Endothelial cell (in vitro differentiated cells): ENCODE measurements around the gene NR2C2. TPM values are rescaled to one million over a fixed set of nuclear protein-coding genes. Genes with fewer than 3 reads are reported as not detected.

Experiments used
- DNase-seq: peaks from one replicate; pipeline ENCODE4 v3.0.0; 2021; ENCODE audit warnings: low spot score
- H3K27ac Mint-ChIP-seq: one replicate; pipeline ENCODE4 v1.8.0; 2021; ENCODE audit warnings: mixed read lengths, inconsistent platforms; ENCODE audit not compliant: unreplicated experiment
- H3K27me3 Mint-ChIP-seq: one replicate; pipeline ENCODE4 v1.8.0; 2021; ENCODE audit warnings: mild to moderate bottlenecking, moderate library complexity, mixed read lengths, inconsistent platforms; ENCODE audit not compliant: unreplicated experiment
- H3K36me3 Mint-ChIP-seq: one replicate; pipeline ENCODE4 v1.8.0; 2021; ENCODE audit warnings: mild to moderate bottlenecking, low read depth, mixed read lengths, inconsistent platforms; ENCODE audit not compliant: unreplicated experiment
- H3K4me1 Mint-ChIP-seq: one replicate; pipeline ENCODE4 v1.8.0; 2021; ENCODE audit warnings: mild to moderate bottlenecking, mixed read lengths, inconsistent platforms; ENCODE audit not compliant: unreplicated experiment
- H3K4me3 Mint-ChIP-seq: one replicate; pipeline ENCODE4 v1.8.0; 2021; ENCODE audit warnings: mild to moderate bottlenecking, mixed read lengths, inconsistent platforms; ENCODE audit not compliant: unreplicated experiment
- H3K9me3 Mint-ChIP-seq: one replicate; pipeline ENCODE4 v1.8.0; 2021; ENCODE audit warnings: mixed read lengths, inconsistent platforms; ENCODE audit not compliant: unreplicated experiment
- total RNA-seq: library from RNA; stranded (reverse); fragmentation: NEBNext Ultra II Directional; extraction: Animal tissue kit (Norgen Biotek cat#: 25700); gene quantifications from one replicate; pipeline ENCODE4 v1.2.1, GENCODE V29; 2021; ENCODE audit not compliant: unreplicated experiment
- TF ChIP-seq, protein P1 (sequence below): fragments of 200-600 bp; sonication (generic); IDR thresholded peaks from one replicate; pipeline ENCODE4 v1.5.0; 2021; ENCODE audit warnings: antibody characterized with exemption; ENCODE audit not compliant: unreplicated experiment

The NR2C2 gene
- total RNA-seq, 1 donor from 2014 or later = 49.1 TPM

DNA sequence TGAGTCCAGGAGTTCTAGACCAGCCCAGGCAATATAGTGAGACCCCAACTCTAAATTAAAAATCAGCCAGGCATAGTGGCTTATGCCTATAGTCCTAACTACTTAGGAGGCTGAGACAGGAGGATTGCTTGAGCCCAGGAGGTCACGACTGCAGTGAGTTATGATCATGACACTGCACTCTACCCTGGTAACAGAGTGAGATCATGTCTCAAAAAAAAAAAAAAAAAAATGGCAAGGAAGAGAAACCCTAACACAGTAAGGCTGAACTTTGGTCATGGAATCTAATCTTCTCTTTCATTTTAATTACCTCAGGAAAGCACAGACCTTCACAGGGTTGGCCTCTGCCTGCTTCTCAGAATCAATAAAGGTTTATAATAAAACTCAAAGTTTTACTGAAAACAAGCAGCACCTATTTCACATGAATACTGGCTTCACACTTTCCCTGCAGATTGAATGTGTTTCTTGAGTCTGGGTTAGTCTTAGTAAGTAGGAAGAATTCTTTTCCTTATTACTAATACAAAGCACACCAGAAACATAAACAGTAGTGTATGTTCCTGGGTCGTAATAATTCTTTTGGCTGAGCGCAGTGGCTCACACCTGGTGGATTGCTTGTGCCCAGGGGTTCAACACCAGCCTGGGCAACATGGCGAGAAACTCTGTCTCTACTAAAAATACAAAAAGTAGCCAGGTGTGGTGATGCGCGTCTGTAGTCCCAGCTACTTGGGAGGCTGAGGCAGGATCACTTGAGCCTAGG is 11.6 kb upstream of the NR2C2 start:
- H3K4me1 Mint-ChIP-seq = peaks cover 3% of the 10 kb centered on the region
- H3K4me3 Mint-ChIP-seq = no peak overlapping the region
- TF ChIP-seq, protein P1, sequence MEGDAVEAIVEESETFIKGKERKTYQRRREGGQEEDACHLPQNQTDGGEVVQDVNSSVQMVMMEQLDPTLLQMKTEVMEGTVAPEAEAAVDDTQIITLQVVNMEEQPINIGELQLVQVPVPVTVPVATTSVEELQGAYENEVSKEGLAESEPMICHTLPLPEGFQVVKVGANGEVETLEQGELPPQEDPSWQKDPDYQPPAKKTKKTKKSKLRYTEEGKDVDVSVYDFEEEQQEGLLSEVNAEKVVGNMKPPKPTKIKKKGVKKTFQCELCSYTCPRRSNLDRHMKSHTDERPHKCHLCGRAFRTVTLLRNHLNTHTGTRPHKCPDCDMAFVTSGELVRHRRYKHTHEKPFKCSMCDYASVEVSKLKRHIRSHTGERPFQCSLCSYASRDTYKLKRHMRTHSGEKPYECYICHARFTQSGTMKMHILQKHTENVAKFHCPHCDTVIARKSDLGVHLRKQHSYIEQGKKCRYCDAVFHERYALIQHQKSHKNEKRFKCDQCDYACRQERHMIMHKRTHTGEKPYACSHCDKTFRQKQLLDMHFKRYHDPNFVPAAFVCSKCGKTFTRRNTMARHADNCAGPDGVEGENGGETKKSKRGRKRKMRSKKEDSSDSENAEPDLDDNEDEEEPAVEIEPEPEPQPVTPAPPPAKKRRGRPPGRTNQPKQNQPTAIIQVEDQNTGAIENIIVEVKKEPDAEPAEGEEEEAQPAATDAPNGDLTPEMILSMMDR = no peak
- peaks cover 32% of the 10 kb centered on the region for H3K36me3 Mint-ChIP-seq
- DNase-seq = no peak
- H3K27ac Mint-ChIP-seq = peak overlapping the region; percentile 24
- peaks cover 11% of the 10 kb centered on the region for H3K27me3 Mint-ChIP-seq
- no peaks in the 10 kb centered on the region for H3K9me3 Mint-ChIP-seq

DNA sequence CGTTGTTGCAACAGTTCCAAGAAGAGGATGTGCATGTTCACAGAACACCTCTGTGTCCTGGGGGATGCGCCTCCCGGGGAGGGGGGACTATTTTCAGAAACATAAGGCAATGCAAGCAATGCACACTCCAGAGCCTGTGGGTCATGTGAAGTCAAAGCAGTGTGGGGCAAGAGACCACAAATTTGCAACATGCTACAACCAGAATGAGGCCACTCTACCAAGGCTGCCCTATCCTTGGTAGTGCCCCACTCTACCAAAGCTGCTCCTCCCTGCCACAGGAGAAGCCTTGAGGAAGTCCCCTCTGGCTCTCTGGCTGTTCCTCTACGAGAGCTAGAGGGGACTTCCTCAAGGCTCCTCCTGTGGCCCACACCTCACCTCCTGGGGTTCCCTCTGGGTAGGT is 8.4 kb upstream of the NR2C2 start:
- H3K27ac Mint-ChIP-seq = no peak overlapping the region
- DNase-seq = no peak
- no peak overlapping the region for H3K4me3 Mint-ChIP-seq
- H3K27me3 Mint-ChIP-seq = peaks cover 13% of the 10 kb centered on the region
- TF ChIP-seq, protein P1 = no peak
- no peaks in the 10 kb centered on the region for H3K9me3 Mint-ChIP-seq
- H3K4me1 Mint-ChIP-seq = peaks cover 24% of the 10 kb centered on the region
- H3K36me3 Mint-ChIP-seq = peaks cover 20% of the 10 kb centered on the region

DNA sequence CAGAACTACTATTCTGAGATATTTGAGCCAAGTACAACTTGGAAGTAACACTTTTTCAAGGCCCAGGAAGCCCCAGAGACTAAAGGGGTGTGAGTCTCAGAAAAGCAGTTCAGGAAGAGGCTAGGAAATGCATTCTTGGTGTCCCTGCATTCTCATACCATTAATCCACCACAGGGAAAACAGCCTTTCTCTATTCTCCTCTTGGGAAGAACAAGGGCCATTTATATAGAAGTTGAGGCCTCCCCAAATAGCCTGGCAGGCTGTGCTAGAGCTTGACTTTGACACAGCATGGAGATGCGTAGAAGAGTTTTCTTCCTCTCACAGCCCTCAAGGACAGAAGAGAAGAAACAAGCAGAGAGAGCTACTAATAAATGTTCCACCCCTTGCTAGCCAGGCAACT is 5.5 kb upstream of the NR2C2 start:
- no peak for DNase-seq
- peaks cover 36% of the 10 kb centered on the region for H3K4me1 Mint-ChIP-seq
- H3K4me3 Mint-ChIP-seq = no peak overlapping the region
- no peaks in the 10 kb centered on the region for H3K9me3 Mint-ChIP-seq
- H3K27me3 Mint-ChIP-seq = peaks cover 17% of the 10 kb centered on the region
- peaks cover 21% of the 10 kb centered on the region for H3K36me3 Mint-ChIP-seq
- TF ChIP-seq, protein P1 = no peak
- H3K27ac Mint-ChIP-seq = peak overlapping the region; percentile 86

DNA sequence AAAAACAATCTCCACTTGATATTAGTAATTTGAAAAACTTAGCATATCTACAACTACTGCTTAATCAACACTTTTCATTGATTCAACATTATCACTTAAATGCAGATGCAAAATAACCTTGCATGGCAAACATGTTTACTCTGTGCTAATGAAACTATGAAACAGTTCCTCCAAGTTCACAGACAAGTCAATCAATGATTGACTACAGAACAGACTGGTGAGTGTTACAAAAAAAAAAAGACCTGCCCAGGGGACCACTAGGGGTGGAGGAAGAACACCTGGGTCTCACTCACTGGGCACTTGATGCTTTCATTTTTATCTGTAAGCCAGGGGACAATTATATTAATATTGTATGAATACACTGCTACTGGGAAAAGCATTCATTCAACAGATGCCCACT is 4.3 kb upstream of the NR2C2 start:
- no peak overlapping the region for H3K27ac Mint-ChIP-seq
- no peak for DNase-seq
- no peaks in the 10 kb centered on the region for H3K9me3 Mint-ChIP-seq
- no peak overlapping the region for H3K4me3 Mint-ChIP-seq
- H3K36me3 Mint-ChIP-seq = peaks cover 21% of the 10 kb centered on the region
- peaks cover 15% of the 10 kb centered on the region for H3K27me3 Mint-ChIP-seq
- peaks cover 36% of the 10 kb centered on the region for H3K4me1 Mint-ChIP-seq
- TF ChIP-seq, protein P1 = no peak

DNA sequence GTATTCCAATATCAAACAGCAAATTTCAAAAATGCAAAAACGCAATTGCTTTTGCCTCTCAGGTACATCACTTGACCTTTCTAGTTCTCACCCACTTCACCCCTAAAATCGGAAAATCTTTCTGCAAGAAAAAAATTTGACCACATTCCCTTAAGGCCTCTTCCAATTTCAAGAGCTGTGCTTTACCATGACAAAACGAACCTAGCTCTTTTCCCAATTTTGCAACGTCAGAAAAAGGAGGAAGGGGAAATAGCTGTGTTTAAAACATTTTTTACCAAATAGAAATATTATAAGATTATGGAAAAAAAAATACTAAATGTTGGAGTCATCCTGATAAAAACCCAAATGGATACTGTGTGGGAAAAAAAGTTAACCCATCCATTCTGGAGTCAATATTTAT is 1.1 kb upstream of the NR2C2 start:
- TF ChIP-seq, protein P1 = no peak
- Mint-ChIP-seq H3K9me3 (no peaks in the 10 kb centered on the region), H3K27ac (peak overlapping the region; percentile 3), H3K27me3 (peaks cover 18% of the 10 kb centered on the region), H3K4me3 (peak overlapping the region; percentile 95), H3K4me1 (peaks cover 52% of the 10 kb centered on the region), H3K36me3 (peaks cover 21% of the 10 kb centered on the region)
- no peak for DNase-seq
